Caco-2 (cell line): Measurements from ENCODE around the gene ADAMTSL2. TPM values are rescaled to one million over a fixed set of nuclear protein-coding genes. Genes with fewer than 3 reads are reported as not detected.

Source experiments
- BruUV-seq: library from RNA; stranded (reverse); fragments of 400-500 nt; replicated peaks from 2 replicates; lab custom pipeline; 2021; lab: Mats Ljungman, UMichigan
- CTCF ChIA-PET: fragments of 300-600 bp; sonication (Branson Sonifier 250); formaldehyde crosslinking; loops from one replicate; lab custom pipeline; 2022; ENCODE audit warnings: antibody characterized with exemption; lab: Charles Lee
- POLR2A ChIA-PET: fragments of 300-600 bp; sonication (Branson Sonifier 250); formaldehyde crosslinking; loops from one replicate; lab custom pipeline; 2022; ENCODE audit warnings: antibody characterized with exemption; lab: Charles Lee
- DNase-seq, 2 experiments: peaks; one replicate each; pipeline versions ENCODE4 v3.0.0 to v3.0.0-alpha.2; 2020 to 2022
- H3K27me3 ChIP-seq: replicated peaks from 2 replicates; pipeline ENCODE4 v1.6.0; 2011; ENCODE audit warnings: low read length; ENCODE audit not compliant: control insufficient read depth, insufficient read depth
- H3K36me3 ChIP-seq: 2 replicates; pipeline ENCODE4 v1.5.1; 2011; ENCODE audit warnings: low read length; ENCODE audit not compliant: control insufficient read depth, insufficient read depth
- H3K4me1 ChIP-seq: fragments of 250-450 bp; sonication (Bioruptor Pico); 2 replicates; pipeline ENCODE4 v1.5.1; 2020; ENCODE audit warnings: mild to moderate bottlenecking
- H3K4me3 ChIP-seq: 2 replicates; pipeline ENCODE4 v1.5.1; 2011; ENCODE audit warnings: low read depth, mild to moderate bottlenecking, control low read depth, low read length
- H3K9me3 ChIP-seq: fragments of 250-450 bp; sonication (Bioruptor Pico); 2 replicates; pipeline ENCODE4 v1.5.1; 2020; ENCODE audit warnings: mild to moderate bottlenecking, moderate library complexity
- H3K27ac Mint-ChIP-seq: one replicate; pipeline ENCODE4 v1.8.0; 2022; ENCODE audit warnings: mixed read lengths; ENCODE audit not compliant: unreplicated experiment
- H3K27me3 Mint-ChIP-seq: one replicate; pipeline ENCODE4 v1.8.0; 2022; ENCODE audit warnings: mixed read lengths; ENCODE audit not compliant: insufficient read depth, unreplicated experiment
- H3K36me3 Mint-ChIP-seq: one replicate; pipeline ENCODE4 v1.8.0; 2022; ENCODE audit warnings: mild to moderate bottlenecking, mixed read lengths; ENCODE audit not compliant: insufficient read depth, unreplicated experiment
- H3K4me1 Mint-ChIP-seq: one replicate; pipeline ENCODE4 v1.8.0; 2022; ENCODE audit warnings: low read depth, mixed read lengths; ENCODE audit not compliant: unreplicated experiment
- H3K4me3 Mint-ChIP-seq: one replicate; pipeline ENCODE4 v1.8.0; 2022; ENCODE audit warnings: mild to moderate bottlenecking, moderate library complexity, mixed read lengths; ENCODE audit not compliant: unreplicated experiment
- H3K9me3 Mint-ChIP-seq: one replicate; pipeline ENCODE4 v1.8.0; 2022; ENCODE audit warnings: mixed read lengths; ENCODE audit not compliant: unreplicated experiment
- CTCF ChIP-seq, 2 experiments: fragments of 200-600 bp in 1 of 2; IDR thresholded peaks; 1 replicate in 1 of 2; 2 replicates in 1 of 2; pipeline versions ENCODE4 v1.5.1 to v1.8.0; 2011 to 2022; ENCODE audit warnings: antibody characterized with exemption in 1 of 2, control low read depth in 1 of 2, inconsistent platforms in 1 of 2, low read depth in 1 of 2, low read length in 1 of 2, mild to moderate bottlenecking in 1 of 2, moderate library complexity in 1 of 2; ENCODE audit not compliant: insufficient read depth in 1 of 2, severe bottlenecking in 1 of 2, unreplicated experiment in 1 of 2
- intact Hi-C: fragments of 100-400 bp; cut with micrococcal nuclease; formaldehyde crosslinking; loops from one replicate; pipeline ENCODE4 v1.10.0; 2022; ENCODE audit not compliant: unreplicated experiment
- total RNA-seq: library from RNA; stranded (reverse); gene quantifications from 2 replicates; pipeline ENCODE4 v1.2.3, GENCODE V29; 2022

The ADAMTSL2 gene
- total RNA-seq, 1 experiment from 2014 or later, result 0.68 TPM

DNA sequence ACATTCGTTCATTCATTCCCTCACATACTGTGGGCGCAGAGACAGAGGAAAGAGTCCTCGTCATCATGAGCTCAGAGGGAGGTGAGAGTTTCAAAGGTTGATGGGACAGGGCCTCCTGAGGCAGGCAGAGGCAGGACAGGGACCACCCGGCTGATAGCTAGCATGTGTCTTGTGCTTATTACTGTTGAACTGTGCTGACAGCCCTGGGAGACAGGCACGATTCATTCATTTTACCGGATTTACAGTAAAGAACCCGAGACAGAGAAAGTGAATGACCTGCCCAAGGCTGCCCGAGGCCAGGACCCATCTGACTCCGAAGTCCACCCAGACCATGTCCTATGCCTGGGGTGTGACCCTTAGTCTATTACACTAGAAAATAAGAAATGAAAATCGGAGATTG, 79.6 kb downstream of the ADAMTSL2 start:
- ChIA-PET CTCF (no interaction called here), POLR2A (no interaction called here)
- Mint-ChIP-seq H3K4me1 (no peaks in the 10 kb centered on the region), H3K9me3 (no peaks in the 10 kb centered on the region), H3K27ac (no peak overlapping the region), H3K27me3 (peaks cover 21% of the 10 kb centered on the region), H3K36me3 (no peaks in the 10 kb centered on the region), H3K4me3 (no peak overlapping the region)
- DNase-seq, result no peak
- Histone ChIP-seq H3K36me3 (no peaks in the 10 kb centered on the region), H3K4me3 (no peak overlapping the region), H3K9me3 (no peaks in the 10 kb centered on the region), H3K27me3 (no peaks in the 10 kb centered on the region; the same call in 1 of the 2 replicates), H3K4me1 (no peaks in the 10 kb centered on the region)
- intact Hi-C loops, result no loop called here
- BruUV-seq, result no TSS peak
- TF ChIP-seq CTCF (IDR thresholded peaks at IDR 0.05; ENCODE audit: insufficient read depth in 1 of 2, low read depth in 1 of 2, low read length in 1 of 2, severe bottlenecking in 1 of 2, unreplicated experiment in 1 of 2), result no peak

GRCh38 chr9:133614678-133615077, 80.2 kb downstream of the ADAMTSL2 start:
- H3K36me3 Mint-ChIP-seq, result no peaks in the 10 kb centered on the region
- no peaks in the 10 kb centered on the region for H3K9me3 ChIP-seq
- H3K4me3 ChIP-seq, result no peak overlapping the region
- no peak for DNase-seq
- H3K4me3 Mint-ChIP-seq, result no peak overlapping the region
- POLR2A ChIA-PET, result no interaction called here
- no peak for TF ChIP-seq CTCF (IDR thresholded peaks at IDR 0.05; ENCODE audit: insufficient read depth in 1 of 2, low read depth in 1 of 2, low read length in 1 of 2, severe bottlenecking in 1 of 2, unreplicated experiment in 1 of 2)
- H3K4me1 Mint-ChIP-seq, result no peaks in the 10 kb centered on the region
- BruUV-seq, result no TSS peak
- no peaks in the 10 kb centered on the region for H3K9me3 Mint-ChIP-seq
- no peaks in the 10 kb centered on the region for H3K36me3 ChIP-seq
- no peaks in the 10 kb centered on the region for H3K4me1 ChIP-seq
- H3K27me3 Mint-ChIP-seq, result peaks cover 21% of the 10 kb centered on the region
- CTCF ChIA-PET, result no interaction called here
- intact Hi-C loops, result no loop called here
- H3K27me3 ChIP-seq, result no peaks in the 10 kb centered on the region; the same call in 1 of the 2 replicates
- H3K27ac Mint-ChIP-seq, result no peak overlapping the region

DNA sequence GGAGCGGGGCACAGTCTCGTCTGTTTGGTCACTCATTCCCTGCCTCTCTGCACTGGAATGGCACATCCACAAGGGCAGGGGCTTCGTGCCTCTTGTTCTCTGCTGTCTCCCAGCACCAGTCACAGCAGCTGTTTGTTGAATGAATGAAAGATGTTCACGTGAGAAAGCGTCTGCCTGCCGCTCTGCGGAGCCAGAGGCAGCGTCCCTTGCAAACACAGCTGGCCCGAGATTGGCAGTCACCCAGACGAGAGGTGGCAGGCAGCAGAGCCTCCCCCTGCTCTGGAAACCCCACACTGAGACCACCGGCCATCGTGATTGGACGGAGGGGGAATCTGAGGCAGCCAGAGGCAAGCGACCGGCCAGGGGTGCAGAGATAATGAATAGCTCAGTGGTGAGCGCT, 80.7 kb downstream of the ADAMTSL2 start:
- no peak overlapping the region for H3K27ac Mint-ChIP-seq
- H3K9me3 Mint-ChIP-seq, result no peaks in the 10 kb centered on the region
- POLR2A ChIA-PET, result no interaction called here
- TF ChIP-seq CTCF (IDR thresholded peaks at IDR 0.05; ENCODE audit: insufficient read depth in 1 of 2, low read depth in 1 of 2, low read length in 1 of 2, severe bottlenecking in 1 of 2, unreplicated experiment in 1 of 2), result no peak
- H3K36me3 Mint-ChIP-seq, result no peaks in the 10 kb centered on the region
- CTCF ChIA-PET, result no interaction called here
- intact Hi-C loops, result no loop called here
- no peaks in the 10 kb centered on the region for H3K4me1 ChIP-seq
- H3K9me3 ChIP-seq, result no peaks in the 10 kb centered on the region
- no peak overlapping the region for H3K4me3 Mint-ChIP-seq
- no peaks in the 10 kb centered on the region for H3K36me3 ChIP-seq
- peaks cover 20% of the 10 kb centered on the region for H3K27me3 Mint-ChIP-seq
- H3K27me3 ChIP-seq, result no peaks in the 10 kb centered on the region; the same call in 1 of the 2 replicates
- no TSS peak for BruUV-seq
- H3K4me3 ChIP-seq, result no peak overlapping the region
- DNase-seq, result no peak
- no peaks in the 10 kb centered on the region for H3K4me1 Mint-ChIP-seq
